NCI-H1694 (cell line): ENCODE data around the gene CD38.

Source experiments
- DNase-seq: peaks from one replicate; lab custom pipeline; 2025; lab: John Stamatoyannopoulos, UW

Gene CD38

GRCh38 chr4:15899511-15899910 is 121.4 kb downstream of the CD38 start:
- no peak for DNase-seq

DNA sequence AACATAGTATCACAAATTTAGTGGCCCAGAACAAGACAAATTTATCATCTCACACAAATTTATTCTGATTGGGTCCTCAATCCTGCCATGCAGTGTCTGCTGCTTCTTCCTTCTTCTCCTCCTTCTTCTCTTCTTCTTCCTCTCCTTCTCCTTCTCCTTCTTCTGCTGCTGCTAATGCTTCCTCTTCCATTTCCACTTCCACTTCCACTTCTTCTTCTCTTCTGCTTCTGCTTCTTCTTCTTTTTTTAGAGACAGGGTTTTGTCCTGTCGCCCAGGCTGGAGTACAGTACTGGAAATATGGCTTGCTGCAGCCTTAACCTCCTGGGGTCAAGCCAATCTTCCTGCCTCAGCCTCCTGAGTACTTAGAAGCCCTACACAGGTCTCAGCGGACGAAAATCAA is 122.9 kb downstream of the CD38 start:
- no peak for DNase-seq

GRCh38 chr4:15901998-15902397 is 123.9 kb downstream of the CD38 start:
- no peak for DNase-seq

GRCh38 chr4:15902746-15903145 is 124.6 kb downstream of the CD38 start:
- no peak for DNase-seq
